Measurements from ENCODE around the gene SPECC1.

GRCh38 chr17:20170085-20170484, 160.9 kb downstream of the SPECC1 start:
- TF ChIP-seq CTCF (IDR thresholded peaks at IDR 0.05) = no peak
- TF ChIP-seq POLR2AphosphoS5 (IDR thresholded peaks at IDR 0.05) = no peak
- TF ChIP-seq POLR2A (IDR thresholded peaks at IDR 0.05) = no peak

Measured in breast epithelium (tissue), 3 donors.